H9 (cell line): ENCODE results near the gene BTRC. TPM values are rescaled to one million over a fixed set of nuclear protein-coding genes. Genes with fewer than 3 reads are reported as not detected.

Experiments
- DNase-seq: peaks from one replicate; pipeline ENCODE4 v3.0.0-alpha.2; 2017
- H2AFZ ChIP-seq: one replicate; pipeline ENCODE4 v1.6.1; 2013; ENCODE audit warnings: mild to moderate bottlenecking, low read length, control low read depth, moderate library complexity
- H2AK5ac ChIP-seq: 2 replicates; pipeline ENCODE4 v1.6.1; 2013; ENCODE audit warnings: low read length, control low read depth, mixed read lengths; ENCODE audit not compliant: insufficient read length
- H2BK120ac ChIP-seq: one replicate; pipeline ENCODE4 v1.6.1; 2013; ENCODE audit warnings: low read depth, mild to moderate bottlenecking, low read length, control low read depth, inconsistent platforms; ENCODE audit not compliant: poor library complexity, severe bottlenecking
- H2BK12ac ChIP-seq: 2 replicates; pipeline ENCODE4 v1.6.1; 2013; ENCODE audit warnings: low read length, control low read depth, mixed read lengths, low read depth; ENCODE audit not compliant: insufficient read length
- H2BK15ac ChIP-seq: 2 replicates; pipeline ENCODE4 v1.6.1; 2013; ENCODE audit warnings: low read depth, low read length, control low read depth
- H2BK20ac ChIP-seq: one replicate; pipeline ENCODE4 v1.6.1; 2013; ENCODE audit warnings: low read depth, mild to moderate bottlenecking, low read length, control low read depth, inconsistent platforms; ENCODE audit not compliant: poor library complexity, severe bottlenecking
- H2BK5ac ChIP-seq: 2 replicates; pipeline ENCODE4 v1.6.1; 2013; ENCODE audit warnings: low read length, control low read depth, mixed read lengths; ENCODE audit not compliant: insufficient read length
- H3K14ac ChIP-seq: 2 replicates; pipeline ENCODE4 v1.6.1; 2013; ENCODE audit warnings: low read length, control low read depth; ENCODE audit not compliant: insufficient read depth
- H3K18ac ChIP-seq: 2 replicates; pipeline ENCODE4 v1.6.1; 2013; ENCODE audit warnings: low read depth, mild to moderate bottlenecking, mixed read lengths, low read length, control low read depth; ENCODE audit not compliant: insufficient read length
- H3K23ac ChIP-seq: 2 replicates; pipeline ENCODE4 v1.6.1; 2013; ENCODE audit warnings: low read length, control low read depth, mixed read lengths, low read depth; ENCODE audit not compliant: insufficient read length
- H3K23me2 ChIP-seq: 2 replicates; pipeline ENCODE4 v1.6.1; 2013; ENCODE audit warnings: low read depth, mild to moderate bottlenecking, mixed read lengths, low read length, control low read depth; ENCODE audit not compliant: insufficient read length, poor library complexity, severe bottlenecking
- H3K27ac ChIP-seq: 2 replicates; pipeline ENCODE4 v1.5.1; 2013; ENCODE audit warnings: low read length, control low read depth, mixed read lengths, low read depth; ENCODE audit not compliant: insufficient read length
- H3K27me3 ChIP-seq: 2 replicates; pipeline ENCODE4 v1.6.1; 2013; ENCODE audit warnings: low read length, control low read depth, inconsistent platforms; ENCODE audit not compliant: insufficient read depth
- H3K4ac ChIP-seq: 2 replicates; pipeline ENCODE4 v1.6.1; 2013; ENCODE audit warnings: low read depth, mild to moderate bottlenecking, control low read depth, inconsistent platforms, low read length, moderate library complexity
- H3K4me1 ChIP-seq: 2 replicates; pipeline ENCODE4 v1.6.1; 2013; ENCODE audit warnings: low read length, control low read depth, inconsistent platforms; ENCODE audit not compliant: insufficient read depth
- H3K4me2 ChIP-seq: 2 replicates; pipeline ENCODE4 v1.6.1; 2013; ENCODE audit warnings: low read length, control low read depth, mixed read lengths; ENCODE audit not compliant: insufficient read length, insufficient read depth
- H3K56ac ChIP-seq: 2 replicates; pipeline ENCODE4 v1.6.1; 2013; ENCODE audit warnings: low read depth, mild to moderate bottlenecking, mixed read lengths, low read length, control low read depth; ENCODE audit not compliant: insufficient read length
- H3K79me1 ChIP-seq: 2 replicates; pipeline ENCODE4 v1.6.1; 2013; ENCODE audit warnings: low read depth, mild to moderate bottlenecking, moderate library complexity, low read length, control low read depth, inconsistent platforms; ENCODE audit not compliant: insufficient read depth, poor library complexity, severe bottlenecking
- H3K79me2 ChIP-seq: 2 replicates; pipeline ENCODE4 v1.6.1; 2013; ENCODE audit warnings: low read length, control low read depth, inconsistent platforms; ENCODE audit not compliant: insufficient read depth
- H3K9ac ChIP-seq: 2 replicates; pipeline ENCODE4 v1.6.1; 2013; ENCODE audit warnings: low read length, control low read depth, mixed read lengths; ENCODE audit not compliant: insufficient read length; ENCODE audit errors: extremely low read depth
- H3K9me3 ChIP-seq: one replicate; pipeline ENCODE4 v1.6.1; 2013; ENCODE audit warnings: low read depth, low read length, inconsistent platforms; ENCODE audit not compliant: control insufficient read depth
- H3T11ph ChIP-seq: one replicate; pipeline ENCODE4 v1.6.1; 2013; ENCODE audit warnings: mild to moderate bottlenecking, low read length, control low read depth, inconsistent platforms
- H4K20me1 ChIP-seq: one replicate; pipeline ENCODE4 v1.6.1; 2013; ENCODE audit not compliant: control insufficient read depth, insufficient read length, insufficient read depth
- H4K5ac ChIP-seq: 2 replicates; pipeline ENCODE4 v1.6.1; 2013; ENCODE audit warnings: low read depth, mild to moderate bottlenecking, mixed read lengths, low read length, control low read depth; ENCODE audit not compliant: insufficient read length
- H4K8ac ChIP-seq: replicated peaks from 2 replicates; pipeline ENCODE4 v1.6.1; 2013; ENCODE audit warnings: low read length, control low read depth, mixed read lengths, low read depth; ENCODE audit not compliant: insufficient read length
- H4K91ac ChIP-seq: 2 replicates; pipeline ENCODE4 v1.6.1; 2013; ENCODE audit warnings: low read depth, mild to moderate bottlenecking, moderate library complexity, mixed read lengths, low read length, control low read depth; ENCODE audit not compliant: insufficient read length
- H3K27ac Mint-ChIP-seq, 3 experiments: 2 replicates in 2 of 3; 3 replicates in 1 of 3; pipeline ENCODE4 v1.8.0; 2020 to 2021; ENCODE audit warnings: mixed read lengths in 3 of 3, mild to moderate bottlenecking in 1 of 3, moderate library complexity in 1 of 3
- H3K27me3 Mint-ChIP-seq: 2 replicates; pipeline ENCODE4 v1.8.0; 2021; ENCODE audit warnings: low read depth, mild to moderate bottlenecking, moderate library complexity, mixed read lengths
- H3K36me3 Mint-ChIP-seq, 3 experiments: 2 replicates in 2 of 3; 3 replicates in 1 of 3; pipeline ENCODE4 v1.8.0; 2020 to 2021; ENCODE audit warnings: low read depth in 3 of 3, mixed read lengths in 3 of 3; ENCODE audit not compliant: insufficient read depth in 1 of 3
- H3K4me1 Mint-ChIP-seq, 2 experiments: 2 replicates each; pipeline ENCODE4 v1.8.0; 2020; ENCODE audit warnings: mixed read lengths in 2 of 2
- H3K4me3 Mint-ChIP-seq, 2 experiments: 2 replicates in 1 of 2; 3 replicates in 1 of 2; pipeline ENCODE4 v1.8.0; 2020 to 2021; ENCODE audit warnings: mild to moderate bottlenecking in 2 of 2, mixed read lengths in 2 of 2, moderate library complexity in 1 of 2
- H3K9me3 Mint-ChIP-seq, 2 experiments: 2 replicates in 1 of 2; 3 replicates in 1 of 2; pipeline ENCODE4 v1.8.0; 2020; ENCODE audit warnings: mild to moderate bottlenecking in 2 of 2, mixed read lengths in 2 of 2, moderate library complexity in 1 of 2
- CTCF ChIP-seq: fragments of 200-600 bp; sonication (generic); conservative IDR thresholded peaks from 3 replicates; pipeline ENCODE4 v1.8.0; 2021; ENCODE audit warnings: antibody characterized with exemption, mild to moderate bottlenecking
- WGBS: extraction: QIAGEN DNeasy Blood & Tissue Kit; methylation state at CpG from one replicate; pipeline ENCODE4 v1.1.7; 2013; ENCODE audit warnings: missing lambda C conversion rate, low lambda C conversion rate, mixed read lengths; ENCODE audit not compliant: insufficient read length; ENCODE audit errors: extremely low coverage; 5-methylcytosine and 5-hydroxymethylcytosine counted together
- total RNA-seq: library from RNA; stranded (reverse); gene quantifications from 2 replicates; pipeline ENCODE4 v1.2.1, GENCODE V29; 2021

Gene BTRC
- total RNA-seq, 1 experiment from 2014 or later, result 24.2 TPM

GRCh38 chr10:101595591-101596433 lies 241.8 kb downstream of the BTRC start:
- Histone ChIP-seq H2BK20ac (no peak overlapping the region), H2BK120ac (no peak overlapping the region), H2BK15ac (no peak overlapping the region), H3K4me1 (no peaks in the 10 kb centered on the region), H3T11ph (no peak overlapping the region), H3K9me3 (no peaks in the 10 kb centered on the region), H3K23ac (no peak overlapping the region), H3K56ac (no peak overlapping the region), H4K5ac (no peak overlapping the region), H4K91ac (no peak overlapping the region), H2BK5ac (no peak overlapping the region), H3K4ac (no peak overlapping the region), H3K79me1 (no peaks in the 10 kb centered on the region), H2AK5ac (no peak overlapping the region), H2BK12ac (no peak overlapping the region), H3K9ac (no peak overlapping the region), H3K27me3 (no peaks in the 10 kb centered on the region), H4K8ac (no peak overlapping the region), H3K4me2 (no peak overlapping the region), H2AFZ (no peak overlapping the region), H4K20me1 (no peaks in the 10 kb centered on the region), H3K18ac (no peak overlapping the region), H3K27ac (no peak overlapping the region), H3K79me2 (no peaks in the 10 kb centered on the region), H3K14ac (no peak overlapping the region), H3K23me2 (no peaks in the 10 kb centered on the region)
- no peak for DNase-seq
- no CpG with 5 or more reads among the region's 13 CpGs for WGBS
- Mint-ChIP-seq H3K4me1 (peaks cover 14 to 25% of the 10 kb centered on the region in 2 experiments), H3K27ac (no peak overlapping the region), H3K27me3 (no peaks in the 10 kb centered on the region; the same call in 1 of the 2 replicates), H3K9me3 (no peaks in the 10 kb centered on the region), H3K36me3 (no peaks in the 10 kb centered on the region; a peak in 1 of 7 replicates), H3K4me3 (no peak overlapping the region)
- no peak for TF ChIP-seq CTCF
